ENCODE results near the gene PAX8.
A peak's percentile ranks its signal among the peaks of the same experiment; 100 is the strongest.

Gene PAX8

GRCh38 chr2:113181258-113182051, 97.3 kb downstream of the PAX8 start:
- no peak for DNase-seq

- no peak for DNase-seq
Observed at GRCh38 chr2:113180131-113180946, 98.4 kb downstream of the PAX8 start.

- no peak for DNase-seq
Observed at GRCh38 chr2:113179446-113180045, 99.2 kb downstream of the PAX8 start.

- DNase-seq, result no peak
Observed at GRCh38 chr2:113178891-113179290, 99.8 kb downstream of the PAX8 start.

GRCh38 chr2:113178069-113178746, 100.5 kb downstream of the PAX8 start:
- no peak for DNase-seq

- DNase-seq, result no peak
Observed at GRCh38 chr2:113176696-113177355, 101.9 kb downstream of the PAX8 start.

GRCh38 chr2:113175736-113176695, 102.7 kb downstream of the PAX8 start:
- DNase-seq, result no peak

GRCh38 chr2:113175042-113175628, 103.6 kb downstream of the PAX8 start:
- peak; percentile 57 to 61 for DNase-seq

GRCh38 chr2:113174376-113174750, 104.4 kb downstream of the PAX8 start:
- no peak for DNase-seq

GRCh38 chr2:113173542-113174375, 105.0 kb downstream of the PAX8 start, which contains the start of gene PSD4:
Gene PSD4 (plus strand): TSS chr2:113173971. CDS start chr2:113182457, 8,486 bp downstream.
- peak; percentile 77 for DNase-seq

GRCh38 chr2:113172721-113173541, 105.8 kb downstream of the PAX8 start:
- DNase-seq, result no peak

GRCh38 chr2:113171334-113172075, 107.2 kb downstream of the PAX8 start:
- no peak for DNase-seq

- no peak for DNase-seq
Observed at GRCh38 chr2:113169586-113169985, 109.1 kb downstream of the PAX8 start.

- no peak for DNase-seq
Observed at GRCh38 chr2:113169002-113169530, 109.7 kb downstream of the PAX8 start.

- DNase-seq, result no peak
Observed at GRCh38 chr2:113167962-113168340, 110.8 kb downstream of the PAX8 start.

- DNase-seq, result no peak
Observed at GRCh38 chr2:113167115-113167932, 111.4 kb downstream of the PAX8 start.

GRCh38 chr2:113166187-113166645, 112.5 kb downstream of the PAX8 start:
- DNase-seq, result no peak
